Stimulated activated CD4-positive, alpha-beta T cell treated with anti-CD3 and anti-CD28 coated beads, TNF-alpha, amount 100 ng/mL, for 4 hours (primary cell): ENCODE measurements around the gene ARHGEF11.

Experiments
- DNase-seq, 3 experiments: peaks; one replicate each; pipeline ENCODE4 v3.0.0-alpha.2; 2020; ENCODE audit warnings: low read depth in 3 of 3

ARHGEF11 gene

GRCh38 chr1:157000686-157001085 is 44.9 kb downstream of the ARHGEF11 start:
- DNase-seq, result no peak

GRCh38 chr1:156999596-157000320 is 45.8 kb downstream of the ARHGEF11 start:
- DNase-seq, result no peak

GRCh38 chr1:156998840-156999500 is 46.6 kb downstream of the ARHGEF11 start:
- DNase-seq, result no peak

GRCh38 chr1:156998301-156998700 is 47.2 kb downstream of the ARHGEF11 start:
- DNase-seq, result no peak

GRCh38 chr1:156995412-156995811 is 50.1 kb downstream of the ARHGEF11 start:
- no peak for DNase-seq

- no peak for DNase-seq
Measured at GRCh38 chr1:156994277-156994676, 51.3 kb downstream of the ARHGEF11 start.

GRCh38 chr1:156993426-156994147 is 52.0 kb downstream of the ARHGEF11 start:
- DNase-seq, result no peak

- DNase-seq, result no peak
Measured at GRCh38 chr1:156992215-156992614, 53.3 kb downstream of the ARHGEF11 start.

- DNase-seq, result no peak
Measured at GRCh38 chr1:156987715-156988114, 57.8 kb downstream of the ARHGEF11 start.

- no peak for DNase-seq
Measured at GRCh38 chr1:156980551-156980950, 65.0 kb downstream of the ARHGEF11 start.

- DNase-seq, result no peak
Measured at GRCh38 chr1:156975084-156975483, 70.5 kb downstream of the ARHGEF11 start.

- DNase-seq, result no peak
Measured at GRCh38 chr1:156973417-156973816, 72.1 kb downstream of the ARHGEF11 start.

- DNase-seq, result no peak
Measured at GRCh38 chr1:156970017-156970416, 75.5 kb downstream of the ARHGEF11 start.

GRCh38 chr1:156969496-156969895 is 76.0 kb downstream of the ARHGEF11 start:
- no peak for DNase-seq

GRCh38 chr1:156964441-156964840 is 81.1 kb downstream of the ARHGEF11 start:
- no peak for DNase-seq

GRCh38 chr1:156963621-156964020 is 81.9 kb downstream of the ARHGEF11 start:
- DNase-seq, result no peak

- DNase-seq, result no peak
Measured at GRCh38 chr1:156961709-156962108, 83.8 kb downstream of the ARHGEF11 start.

- DNase-seq, result no peak
Measured at GRCh38 chr1:156959925-156960324, 85.6 kb downstream of the ARHGEF11 start.

- DNase-seq, result no peak
Measured at GRCh38 chr1:156959414-156959813, 86.1 kb downstream of the ARHGEF11 start.

- no peak for DNase-seq
Measured at GRCh38 chr1:156958247-156958714, 87.3 kb downstream of the ARHGEF11 start.

GRCh38 chr1:156957634-156958033 is 87.9 kb downstream of the ARHGEF11 start:
- no peak for DNase-seq

- no peak for DNase-seq
Measured at GRCh38 chr1:156956333-156956732, 89.2 kb downstream of the ARHGEF11 start.

GRCh38 chr1:156953571-156953970 is 92.0 kb downstream of the ARHGEF11 start:
- DNase-seq, result no peak
